NOMO-1 (cell line): ENCODE measurements around the gene FAM168A.

ENCODE experiments used
- DNase-seq, 2 experiments: peaks; one replicate each; lab custom pipeline; 2025; ENCODE audit not compliant: unreplicated experiment in 2 of 2; lab: John Stamatoyannopoulos, UW

The FAM168A gene

GRCh38 chr11:73358071-73358470 lies 239.8 kb downstream of the FAM168A start:
- no peak for DNase-seq

DNA sequence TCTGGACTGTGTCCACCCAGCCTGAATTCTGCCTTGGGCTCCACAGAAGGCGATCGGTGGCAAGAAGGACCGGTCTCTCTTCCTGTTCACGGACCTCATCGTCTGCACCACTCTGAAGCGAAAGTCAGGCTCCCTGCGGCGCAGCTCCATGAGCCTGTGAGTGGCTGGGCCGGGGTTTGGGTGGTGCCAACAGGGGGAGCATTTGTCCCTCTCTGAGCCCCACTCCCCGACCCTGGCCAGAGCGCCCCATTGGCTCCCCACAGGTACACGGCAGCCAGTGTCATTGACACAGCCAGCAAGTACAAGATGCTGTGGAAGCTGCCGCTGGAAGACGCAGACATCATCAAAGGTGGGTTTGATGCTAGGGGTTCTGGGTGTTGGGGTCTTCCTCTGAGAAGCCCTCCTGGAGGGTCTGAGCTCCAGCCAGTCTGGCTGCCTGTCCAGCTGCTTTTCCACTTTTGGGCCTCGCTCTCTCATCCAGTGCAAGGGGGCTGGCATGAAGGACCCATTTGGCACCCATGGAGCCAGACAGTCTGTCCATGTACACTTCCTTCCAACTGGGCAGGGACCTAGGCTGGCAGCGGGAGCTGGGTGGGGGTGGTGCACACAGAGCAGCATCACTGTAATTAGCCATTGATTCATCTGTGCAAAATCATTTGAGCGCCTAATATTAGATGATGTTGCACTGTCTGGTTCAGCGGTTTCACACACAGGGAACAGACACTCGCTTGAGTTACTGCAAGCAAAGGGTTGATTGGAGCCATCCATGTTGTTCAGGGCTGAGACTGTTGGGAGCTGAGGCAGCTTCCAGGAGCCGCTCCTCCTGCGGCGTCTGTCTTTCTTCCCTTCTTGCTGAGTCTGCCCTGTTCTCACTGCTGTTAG lies 240.7 kb downstream of the FAM168A start:
- no peak for DNase-seq

GRCh38 chr11:73355109-73355508 lies 242.8 kb downstream of the FAM168A start:
- no peak for DNase-seq

- no peak for DNase-seq
Measured at GRCh38 chr11:73353422-73353821, 244.5 kb downstream of the FAM168A start.

DNA sequence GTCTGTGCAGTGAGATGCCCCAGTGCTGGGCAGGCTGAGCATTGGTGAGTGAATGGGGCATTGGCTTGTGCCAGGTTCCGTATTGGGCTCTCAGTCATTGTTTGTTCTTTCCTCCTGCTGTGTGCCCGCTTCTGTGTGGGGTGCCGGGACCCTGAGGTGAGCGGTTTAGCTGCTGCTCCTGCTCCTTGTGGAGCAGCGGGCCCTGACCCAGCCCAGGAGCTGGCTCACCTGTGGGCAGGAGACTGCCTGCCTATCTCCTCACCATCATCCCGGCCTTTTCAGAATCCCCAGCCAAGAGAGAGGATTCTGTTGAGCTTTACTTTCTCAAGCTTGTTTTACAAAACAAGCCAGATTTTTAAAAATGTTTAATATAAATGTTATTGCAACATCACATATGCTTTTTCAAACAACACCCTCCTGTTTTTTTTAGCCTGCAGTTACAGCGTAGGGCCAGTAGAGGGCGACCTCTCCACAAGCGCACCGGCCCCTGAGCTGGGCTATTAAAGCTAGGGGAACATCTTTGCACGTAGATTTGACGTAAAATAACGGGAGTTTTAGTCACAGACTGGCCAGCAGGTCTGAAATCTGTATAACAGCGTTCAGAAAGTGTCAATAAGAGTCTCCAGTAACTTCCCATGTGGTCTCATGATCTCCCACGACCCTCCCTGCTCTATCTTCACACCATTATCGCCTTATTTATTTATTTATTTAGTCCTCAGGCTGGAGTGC lies 246.8 kb downstream of the FAM168A start:
- peak; percentile 72 to 75 for DNase-seq
